WTC11 (cell line): ENCODE data around the gene BLOC1S1. TPM values are rescaled to one million over a fixed set of nuclear protein-coding genes. Genes with fewer than 3 reads are reported as not detected.

ENCODE experiments used
- ATAC-seq: fragments of 200-7000 bp; cut with Tn5 transposase; 2 replicates; pipeline ENCODE4 v1.10.0; 2021; ENCODE audit warnings: mild to moderate bottlenecking, moderate library complexity
- CTCF ChIA-PET: fragments of 300-600 bp; sonication (Branson Sonifier 250); formaldehyde crosslinking; loops from one replicate; lab custom pipeline; 2021; ENCODE audit warnings: antibody characterized with exemption; lab: Charles Lee
- POLR2A ChIA-PET: fragments of 350-600 bp; sonication (Branson Sonifier 250); formaldehyde crosslinking; loops from one replicate; lab custom pipeline; 2021; ENCODE audit warnings: antibody characterized with exemption; lab: Charles Lee
- DNase-seq: peaks from one replicate; pipeline ENCODE4 v3.0.0; 2021; ENCODE audit warnings: low spot score
- H3K27ac Mint-ChIP-seq: 2 replicates; pipeline ENCODE4 v1.8.0; 2021; ENCODE audit warnings: mixed read lengths
- H3K27me3 Mint-ChIP-seq: 2 replicates; pipeline ENCODE4 v1.8.0; 2021; ENCODE audit warnings: low read depth, mild to moderate bottlenecking, moderate library complexity, mixed read lengths
- H3K36me3 Mint-ChIP-seq: 2 replicates; pipeline ENCODE4 v1.8.0; 2021; ENCODE audit warnings: mixed read lengths
- H3K4me1 Mint-ChIP-seq: 2 replicates; pipeline ENCODE4 v1.8.0; 2022; ENCODE audit warnings: mixed read lengths
- H3K4me3 Mint-ChIP-seq: 2 replicates; pipeline ENCODE4 v1.8.0; 2021; ENCODE audit warnings: mild to moderate bottlenecking, moderate library complexity, mixed read lengths
- H3K9me3 Mint-ChIP-seq: 2 replicates; pipeline ENCODE4 v1.8.0; 2021; ENCODE audit warnings: mixed read lengths
- CBFB ChIP-seq: sonication (generic); formaldehyde crosslinking; IDR thresholded peaks from 2 replicates; pipeline ENCODE4 v1.8.1; 2022; ENCODE audit warnings: mild to moderate bottlenecking, low read depth, missing genetic modification reagents
- CREM ChIP-seq: sonication (generic); formaldehyde crosslinking; IDR thresholded peaks from 2 replicates; pipeline ENCODE4 v1.8.1; 2022; ENCODE audit warnings: mild to moderate bottlenecking, missing genetic modification reagents, moderate library complexity
- E2F4 ChIP-seq: sonication (generic); formaldehyde crosslinking; IDR thresholded peaks from 2 replicates; pipeline ENCODE4 v1.8.1; 2022; ENCODE audit warnings: low read depth, mild to moderate bottlenecking, moderate library complexity, missing genetic modification reagents, borderline replicate concordance
- FOXK1 ChIP-seq: sonication (generic); formaldehyde crosslinking; IDR thresholded peaks from 2 replicates; pipeline ENCODE4 v1.8.0; 2022; ENCODE audit warnings: mild to moderate bottlenecking, moderate library complexity, missing genetic modification reagents
- FOXP4 ChIP-seq: sonication (generic); formaldehyde crosslinking; IDR thresholded peaks from 2 replicates; pipeline ENCODE4 v1.8.0; 2022; ENCODE audit warnings: mild to moderate bottlenecking, missing genetic modification reagents
- NR3C1 ChIP-seq: sonication (generic); formaldehyde crosslinking; conservative IDR thresholded peaks from 2 replicates; pipeline ENCODE4 v1.8.1; 2023; ENCODE audit warnings: low read depth, mild to moderate bottlenecking, missing genetic modification reagents
- RELA ChIP-seq: sonication (generic); formaldehyde crosslinking; IDR thresholded peaks from 2 replicates; pipeline ENCODE4 v1.8.1; 2022; ENCODE audit warnings: missing genetic modification reagents, mild to moderate bottlenecking, borderline replicate concordance
- SP1 ChIP-seq: sonication (generic); formaldehyde crosslinking; conservative IDR thresholded peaks from 2 replicates; pipeline ENCODE4 v1.8.1; 2022; ENCODE audit warnings: missing genetic modification reagents
- TEAD1 ChIP-seq: sonication (generic); formaldehyde crosslinking; IDR thresholded peaks from 2 replicates; pipeline ENCODE4 v1.8.0; 2022; ENCODE audit warnings: mild to moderate bottlenecking, missing genetic modification reagents
- USF1 ChIP-seq: sonication (generic); formaldehyde crosslinking; IDR thresholded peaks from 2 replicates; pipeline ENCODE4 v1.8.0; 2022; ENCODE audit warnings: mild to moderate bottlenecking, missing genetic modification reagents
- ZNF317 ChIP-seq: sonication (generic); formaldehyde crosslinking; IDR thresholded peaks from 2 replicates; pipeline ENCODE4 v1.8.1; 2023; ENCODE audit warnings: low read depth, mild to moderate bottlenecking, moderate library complexity, missing genetic modification reagents, borderline replicate concordance
- ZNF416 ChIP-seq: fragments of 250-450 bp; sonication (Bioruptor Pico); IDR thresholded peaks from 2 replicates; pipeline ENCODE4 v1.9.0; 2021; ENCODE audit warnings: mild to moderate bottlenecking, inconsistent platforms
- ZNF512 ChIP-seq: sonication (generic); formaldehyde crosslinking; IDR thresholded peaks from 2 replicates; pipeline ENCODE4 v1.8.1; 2022; ENCODE audit warnings: missing genetic modification reagents, borderline replicate concordance
- ZNF671 ChIP-seq: fragments of 250-450 bp; sonication (Bioruptor Pico); IDR thresholded peaks from 2 replicates; pipeline ENCODE4 v1.8.0; 2021; ENCODE audit warnings: mild to moderate bottlenecking
- total RNA-seq: library from RNA; stranded (reverse); gene quantifications from 3 replicates; pipeline ENCODE4 v1.2.3, GENCODE V29; 2021
- TF ChIP-seq, protein P1 (sequence below): fragments of 250-450 bp; sonication (Bioruptor Pico); conservative IDR thresholded peaks from 2 replicates; pipeline ENCODE4 v1.9.0; 2021; ENCODE audit warnings: mild to moderate bottlenecking
- TF ChIP-seq, protein P2 (sequence below): sonication (generic); formaldehyde crosslinking; IDR thresholded peaks from 2 replicates; pipeline ENCODE4 v1.8.1; 2023; ENCODE audit warnings: mild to moderate bottlenecking, missing genetic modification reagents
- TF ChIP-seq, protein P3 (sequence below): sonication (generic); formaldehyde crosslinking; IDR thresholded peaks from 2 replicates; pipeline ENCODE4 v1.8.0; 2023; ENCODE audit warnings: mild to moderate bottlenecking, missing genetic modification reagents

BLOC1S1 gene
- total RNA-seq, 1 experiment from 2014 or later, result 81.9 TPM

- TF ChIP-seq TEAD1 (CRISPR knock-in tag) (no peak), CREM (CRISPR knock-in tag) (no peak)
- TF ChIP-seq, protein P1, sequence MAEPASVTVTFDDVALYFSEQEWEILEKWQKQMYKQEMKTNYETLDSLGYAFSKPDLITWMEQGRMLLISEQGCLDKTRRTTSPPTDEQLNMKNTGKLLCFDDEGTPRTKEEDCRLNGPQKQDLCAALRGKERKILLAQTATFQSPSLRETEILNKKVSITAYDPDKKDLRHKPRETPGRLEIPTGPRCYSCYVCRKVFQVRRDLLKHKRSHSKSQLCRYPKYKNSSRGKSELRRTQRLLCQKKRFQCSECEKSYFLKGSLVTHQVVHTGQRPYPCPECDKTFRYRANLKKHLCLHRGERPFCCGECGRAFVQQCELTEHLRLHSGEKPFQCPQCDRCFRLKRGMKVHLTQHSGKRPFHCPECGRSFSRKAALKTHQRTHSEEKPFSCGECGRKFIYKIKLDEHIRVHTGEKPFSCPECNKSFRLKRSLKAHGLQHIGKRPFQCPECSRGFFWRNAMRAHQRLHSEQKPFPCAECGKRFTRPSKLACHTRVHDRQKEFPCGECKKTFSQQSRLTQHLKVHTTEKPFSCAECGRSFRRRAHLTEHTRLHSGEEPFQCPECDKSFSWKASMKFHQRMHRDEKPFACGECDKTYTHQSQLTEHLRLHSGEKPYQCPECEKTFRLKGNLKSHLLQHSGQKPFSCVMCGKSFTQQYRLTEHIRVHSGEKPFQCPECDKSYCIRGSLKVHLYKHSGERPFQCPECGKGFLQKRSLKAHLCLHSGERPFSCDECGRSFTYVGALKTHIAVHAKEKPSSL, result no peak
These were observed 9.2 kb upstream of the BLOC1S1 start (continued) for GRCh38 chr12:55706568-55707218.

DNA sequence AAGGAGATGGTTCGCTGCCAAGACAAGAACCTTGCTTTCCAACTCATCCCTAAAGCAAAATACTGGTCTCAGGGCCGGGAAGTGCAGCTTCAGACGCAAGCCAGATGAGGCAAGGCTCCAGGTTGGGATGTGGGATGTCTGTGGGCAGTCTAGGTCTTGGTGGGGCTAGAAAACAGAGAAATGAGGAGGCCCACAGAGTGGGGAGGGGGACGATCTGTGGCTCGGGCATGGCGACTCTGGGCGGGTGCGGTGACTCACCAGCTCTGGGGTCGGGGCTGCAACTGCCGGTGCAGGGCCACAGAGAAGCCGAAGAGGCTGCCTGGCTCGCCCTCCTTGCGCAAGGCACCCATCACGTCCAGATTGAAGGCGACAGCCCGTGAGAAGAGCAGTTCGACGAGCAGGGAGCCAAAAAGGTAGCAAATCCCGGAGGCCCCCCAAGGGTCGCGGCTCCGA is 8.6 kb upstream of the BLOC1S1 start:
- TF ChIP-seq USF1 (CRISPR knock-in tag) (no peak), RELA (no peak), ZNF416 (CRISPR knock-in tag) (no peak)
- TF ChIP-seq, all 79 proteins: peak for 0
- POLR2A ChIA-PET, result interaction anchor here (1.0 to 2.0 kb wide), 5 partner anchors 8 to 123 kb away, joined by 3 to 13 read pairs (median 6); partner anchors contain the start of genes BLOC1S1 and CD63
- ATAC-seq (peak; percentile 21), DNase-seq (peak; percentile 52)
- peaks cover 36% of the 10 kb centered on the region for H3K4me1 Mint-ChIP-seq
- no peaks in the 10 kb centered on the region for H3K36me3 Mint-ChIP-seq
- peak overlapping the region; percentile 88 for H3K4me3 Mint-ChIP-seq
- peaks cover 37% of the 10 kb centered on the region for H3K27me3 Mint-ChIP-seq
- no peak overlapping the region for H3K27ac Mint-ChIP-seq
- CTCF ChIA-PET, result interaction anchor here (0.5 to 3.9 kb wide), 15 partner anchors 11 to 290 kb away, joined by 3 to 141 read pairs (median 8); partner anchors contain the start of genes BLOC1S1, CD63, DNAJC14 and ORMDL2
- no peaks in the 10 kb centered on the region for H3K9me3 Mint-ChIP-seq

DNA sequence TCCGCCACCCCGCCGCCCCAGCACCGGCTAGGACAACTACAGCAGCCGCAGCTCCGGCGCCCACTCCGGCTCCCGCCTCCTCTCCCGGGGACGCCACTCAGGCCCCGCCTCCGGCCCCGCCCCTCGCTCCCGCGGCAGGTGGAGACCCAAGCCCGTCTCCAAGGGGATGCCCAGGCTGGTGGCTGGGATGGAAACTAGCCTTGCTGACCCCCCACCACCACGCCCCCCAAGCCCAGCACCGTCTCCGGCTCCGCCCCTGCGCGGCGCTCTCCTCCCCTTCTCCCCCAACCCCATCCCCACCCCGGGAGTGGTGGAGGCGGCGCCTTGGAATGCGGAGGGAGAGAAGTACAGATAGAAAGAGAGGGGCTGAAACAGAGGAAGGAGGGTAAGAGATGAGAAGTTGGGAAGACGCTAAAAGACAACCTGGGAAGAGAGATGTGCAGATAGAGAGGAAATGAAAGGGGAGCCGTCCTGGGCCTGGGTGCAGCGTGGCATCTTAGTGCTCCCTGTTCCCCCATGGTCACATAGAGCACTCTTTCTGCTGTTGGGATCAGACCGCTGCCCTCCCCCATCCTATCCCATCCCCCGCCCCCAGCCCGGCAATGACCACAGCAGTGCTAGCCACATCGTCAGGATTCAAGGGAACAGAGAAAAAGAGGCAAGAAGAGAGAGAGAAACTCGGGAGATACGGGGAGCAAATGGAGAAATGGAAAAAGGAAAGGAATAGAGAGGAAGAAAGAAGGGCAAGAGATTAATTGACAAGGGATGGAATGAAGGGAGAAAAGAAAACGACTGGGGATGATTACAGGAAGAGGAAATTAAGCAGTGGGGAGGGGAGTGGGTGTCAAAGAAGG is 7.8 kb upstream of the BLOC1S1 start, which contains the start of gene ITGA7:
TSS of gene ITGA7 (minus strand) at position 64 of the 854 bp plus-strand sequence. CDS start 222 bp downstream, outside the sequence.
- ChIA-PET POLR2A (interaction anchor here (0.5 to 1.4 kb wide), 5 partner anchors 8 to 122 kb away, joined by 3 to 13 read pairs (median 5); partner anchors contain the start of genes BLOC1S1 and CD63), CTCF (interaction anchor here (0.5 to 3.9 kb wide), 13 partner anchors 12 to 289 kb away, joined by 3 to 141 read pairs (median 8); partner anchors contain the start of genes BLOC1S1, CD63, RDH5 and SUOX)
- peak within 1 kb of the TSS; percentile 88 for H3K4me3 Mint-ChIP-seq
- peaks cover 36% of the 10 kb centered on the region for H3K4me1 Mint-ChIP-seq
- H3K27me3 Mint-ChIP-seq, result peaks cover 44% of the 10 kb centered on the region
- ATAC-seq (peak; percentile 85), DNase-seq (peak; percentile 97)
- H3K9me3 Mint-ChIP-seq, result no peaks in the 10 kb centered on the region
- H3K36me3 Mint-ChIP-seq, result no peaks in the 10 kb centered on the region
- H3K27ac Mint-ChIP-seq, result peak within 1 kb of the TSS; percentile 91
- TF ChIP-seq FOXP4 (CRISPR knock-in tag) (no peak), FOXK1 (CRISPR knock-in tag) (0 out of 2 replicates have a peak, but pooled peaks have one; percentile 33), ZNF317 (CRISPR knock-in tag) (no peak), ZNF416 (CRISPR knock-in tag) (no peak), CBFB (no peak), ZNF512 (CRISPR knock-in tag) (0 out of 2 replicates have a peak, but pooled peaks have one; percentile 61), SP1 (CRISPR knock-in tag) (peak; percentile 90), ZNF671 (CRISPR knock-in tag) (no peak), E2F4 (CRISPR knock-in tag) (0 out of 2 replicates have a peak, but pooled peaks have one; percentile 37), NR3C1 (no peak)
- TF ChIP-seq, protein P2, sequence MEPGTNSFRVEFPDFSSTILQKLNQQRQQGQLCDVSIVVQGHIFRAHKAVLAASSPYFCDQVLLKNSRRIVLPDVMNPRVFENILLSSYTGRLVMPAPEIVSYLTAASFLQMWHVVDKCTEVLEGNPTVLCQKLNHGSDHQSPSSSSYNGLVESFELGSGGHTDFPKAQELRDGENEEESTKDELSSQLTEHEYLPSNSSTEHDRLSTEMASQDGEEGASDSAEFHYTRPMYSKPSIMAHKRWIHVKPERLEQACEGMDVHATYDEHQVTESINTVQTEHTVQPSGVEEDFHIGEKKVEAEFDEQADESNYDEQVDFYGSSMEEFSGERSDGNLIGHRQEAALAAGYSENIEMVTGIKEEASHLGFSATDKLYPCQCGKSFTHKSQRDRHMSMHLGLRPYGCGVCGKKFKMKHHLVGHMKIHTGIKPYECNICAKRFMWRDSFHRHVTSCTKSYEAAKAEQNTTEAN (CRISPR knock-in tag), result 0 out of 2 replicates have a peak, but pooled peaks have one; percentile 47
- TF ChIP-seq, protein P3, sequence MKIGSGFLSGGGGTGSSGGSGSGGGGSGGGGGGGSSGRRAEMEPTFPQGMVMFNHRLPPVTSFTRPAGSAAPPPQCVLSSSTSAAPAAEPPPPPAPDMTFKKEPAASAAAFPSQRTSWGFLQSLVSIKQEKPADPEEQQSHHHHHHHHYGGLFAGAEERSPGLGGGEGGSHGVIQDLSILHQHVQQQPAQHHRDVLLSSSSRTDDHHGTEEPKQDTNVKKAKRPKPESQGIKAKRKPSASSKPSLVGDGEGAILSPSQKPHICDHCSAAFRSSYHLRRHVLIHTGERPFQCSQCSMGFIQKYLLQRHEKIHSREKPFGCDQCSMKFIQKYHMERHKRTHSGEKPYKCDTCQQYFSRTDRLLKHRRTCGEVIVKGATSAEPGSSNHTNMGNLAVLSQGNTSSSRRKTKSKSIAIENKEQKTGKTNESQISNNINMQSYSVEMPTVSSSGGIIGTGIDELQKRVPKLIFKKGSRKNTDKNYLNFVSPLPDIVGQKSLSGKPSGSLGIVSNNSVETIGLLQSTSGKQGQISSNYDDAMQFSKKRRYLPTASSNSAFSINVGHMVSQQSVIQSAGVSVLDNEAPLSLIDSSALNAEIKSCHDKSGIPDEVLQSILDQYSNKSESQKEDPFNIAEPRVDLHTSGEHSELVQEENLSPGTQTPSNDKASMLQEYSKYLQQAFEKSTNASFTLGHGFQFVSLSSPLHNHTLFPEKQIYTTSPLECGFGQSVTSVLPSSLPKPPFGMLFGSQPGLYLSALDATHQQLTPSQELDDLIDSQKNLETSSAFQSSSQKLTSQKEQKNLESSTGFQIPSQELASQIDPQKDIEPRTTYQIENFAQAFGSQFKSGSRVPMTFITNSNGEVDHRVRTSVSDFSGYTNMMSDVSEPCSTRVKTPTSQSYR (CRISPR knock-in tag), result no peak
